Activated CD8-positive, alpha-beta memory T cell treated with anti-CD3 and anti-CD28 coated beads, Interleukin-2, amount 10 ng/mL, durations not matched to agents 7 days and 5 days (primary cell): Measurements from ENCODE around the gene AHSG. TPM values are rescaled to one million over a fixed set of nuclear protein-coding genes. Genes with fewer than 3 reads are reported as not detected.
"Not testable (repeated sequence)": the region's sequence is repeated elsewhere in the genome, so short reads cannot be mapped to it uniquely, and the experiment has no call there.

Experiments used
- ATAC-seq: fragments of 150-1000 bp; cut with Tn5 transposase; one replicate; pipeline ENCODE4 v1.10.0; 2021; ENCODE audit warnings: moderate library complexity
- CTCF ChIA-PET: fragments of 350-600 bp; sonication (Branson Sonifier 250); formaldehyde crosslinking; loops from one replicate; lab custom pipeline; 2021; ENCODE audit warnings: antibody characterized with exemption; lab: Charles Lee
- DNase-seq: peaks from one replicate; pipeline ENCODE4 v3.0.0-alpha.2; 2020
- H3K27ac Mint-ChIP-seq: one replicate; pipeline ENCODE4 v1.8.0; 2021; ENCODE audit warnings: mild to moderate bottlenecking, mixed read lengths
- H3K27me3 Mint-ChIP-seq: one replicate; pipeline ENCODE4 v1.8.0; 2021; ENCODE audit warnings: mixed read lengths
- H3K36me3 Mint-ChIP-seq: one replicate; pipeline ENCODE4 v1.8.0; 2021; ENCODE audit warnings: mild to moderate bottlenecking, mixed read lengths
- H3K4me1 Mint-ChIP-seq: one replicate; pipeline ENCODE4 v1.8.0; 2021; ENCODE audit warnings: mixed read lengths
- H3K4me3 Mint-ChIP-seq: one replicate; pipeline ENCODE4 v1.8.0; 2021; ENCODE audit warnings: mild to moderate bottlenecking, moderate library complexity, mixed read lengths
- H3K9me3 Mint-ChIP-seq: one replicate; pipeline ENCODE4 v1.8.0; 2022; ENCODE audit warnings: low read depth, mixed read lengths
- total RNA-seq, 2 experiments: library from RNA; stranded (reverse); gene quantifications; one replicate each; pipeline ENCODE4 v1.2.3, GENCODE V29; 2021

Gene AHSG
- total RNA-seq, 2 experiments from 2014 or later: not detected

- no peak overlapping the region for H3K4me3 Mint-ChIP-seq
- H3K9me3 Mint-ChIP-seq: no peaks in the 10 kb centered on the region
- ATAC-seq (no peak), DNase-seq (no peak)
- CTCF ChIA-PET: interaction anchor here (3.6 kb wide), 1 partner anchor 10 kb away, joined by 31 read pairs; no protein-coding TSS in a partner anchor
- no peaks in the 10 kb centered on the region for H3K36me3 Mint-ChIP-seq
- H3K4me1 Mint-ChIP-seq: no peaks in the 10 kb centered on the region
- H3K27me3 Mint-ChIP-seq: peaks cover 29% of the 10 kb centered on the region
- no peak overlapping the region for H3K27ac Mint-ChIP-seq
These were observed 13.5 kb downstream of the AHSG start for GRCh38 chr3:186626254-186626847.

GRCh38 chr3:186627852-186628414 lies 15.1 kb downstream of the AHSG start:
- Mint-ChIP-seq H3K27ac (no peak overlapping the region), H3K4me1 (no peaks in the 10 kb centered on the region), H3K36me3 (no peaks in the 10 kb centered on the region), H3K27me3 (peaks cover 20% of the 10 kb centered on the region), H3K9me3 (no peaks in the 10 kb centered on the region), H3K4me3 (no peak overlapping the region)
- ATAC-seq (no peak), DNase-seq (no peak)
- CTCF ChIA-PET: no interaction called here

GRCh38 chr3:186628756-186629155 lies 15.9 kb downstream of the AHSG start:
- no peak overlapping the region for H3K4me3 Mint-ChIP-seq
- H3K27me3 Mint-ChIP-seq: peaks cover 15% of the 10 kb centered on the region
- H3K9me3 Mint-ChIP-seq: no peaks in the 10 kb centered on the region
- no peak for ATAC-seq
- CTCF ChIA-PET: interaction anchor here (2.9 kb wide), 1 partner anchor 11 kb away, joined by 9 read pairs; no protein-coding TSS in a partner anchor
- DNase-seq: no peak
- no peaks in the 10 kb centered on the region for H3K4me1 Mint-ChIP-seq
- no peak overlapping the region for H3K27ac Mint-ChIP-seq
- no peaks in the 10 kb centered on the region for H3K36me3 Mint-ChIP-seq

GRCh38 chr3:186630950-186631641 lies 18.2 kb downstream of the AHSG start:
- H3K27ac Mint-ChIP-seq: no peak overlapping the region

GRCh38 chr3:186633481-186633880 lies 20.6 kb downstream of the AHSG start:
- Mint-ChIP-seq H3K9me3 (no peaks in the 10 kb centered on the region), H3K4me3 (no peak overlapping the region), H3K4me1 (no peaks in the 10 kb centered on the region), H3K27me3 (peaks cover 17% of the 10 kb centered on the region), H3K27ac (no peak overlapping the region), H3K36me3 (no peaks in the 10 kb centered on the region)
- CTCF ChIA-PET: interaction anchor here (3.4 kb wide), 1 partner anchor 16 kb away, joined by 15 read pairs; no protein-coding TSS in a partner anchor
- ATAC-seq (no peak), DNase-seq (no peak)

More at GRCh38 chr3:186630950-186631641, 18.2 kb downstream of the AHSG start:
- Mint-ChIP-seq H3K36me3 (no peaks in the 10 kb centered on the region), H3K4me3 (no peak overlapping the region), H3K27me3 (peaks cover 21% of the 10 kb centered on the region), H3K9me3 (no peaks in the 10 kb centered on the region), H3K4me1 (no peaks in the 10 kb centered on the region)
- no peak for ATAC-seq
- CTCF ChIA-PET: interaction anchor here (2.9 kb wide), 1 partner anchor 14 kb away, joined by 9 read pairs; no protein-coding TSS in a partner anchor
- DNase-seq: no peak

- H3K9me3 Mint-ChIP-seq, DNase-seq, H3K36me3 Mint-ChIP-seq, H3K4me1 Mint-ChIP-seq, H3K4me3 Mint-ChIP-seq, ATAC-seq, H3K27ac Mint-ChIP-seq: not testable (repeated sequence)
- H3K27me3 Mint-ChIP-seq: peaks cover 22% of the 10 kb centered on the region
- CTCF ChIA-PET: interaction anchor here (3.4 kb wide), 1 partner anchor 17 kb away, joined by 15 read pairs; no protein-coding TSS in a partner anchor
These were observed 21.3 kb downstream of the AHSG start for GRCh38 chr3:186634207-186634606.

- H3K4me3 Mint-ChIP-seq: no peak overlapping the region
- CTCF ChIA-PET: interaction anchor here (1.0 kb wide), 1 partner anchor 19 kb away, joined by 3 read pairs; no protein-coding TSS in a partner anchor
- no peaks in the 10 kb centered on the region for H3K36me3 Mint-ChIP-seq
- H3K27ac Mint-ChIP-seq: no peak overlapping the region
- no peaks in the 10 kb centered on the region for H3K9me3 Mint-ChIP-seq
- DNase-seq: no peak
- no peaks in the 10 kb centered on the region for H3K4me1 Mint-ChIP-seq
- no peak for ATAC-seq
- H3K27me3 Mint-ChIP-seq: peaks cover 19% of the 10 kb centered on the region
These were observed 22.7 kb downstream of the AHSG start for GRCh38 chr3:186635532-186635931.

- ATAC-seq: no peak
- H3K4me3 Mint-ChIP-seq: no peak overlapping the region
- H3K4me1 Mint-ChIP-seq: no peaks in the 10 kb centered on the region
- CTCF ChIA-PET: interaction anchor here (1.0 kb wide), 1 partner anchor 20 kb away, joined by 3 read pairs; no protein-coding TSS in a partner anchor
- no peaks in the 10 kb centered on the region for H3K9me3 Mint-ChIP-seq
- no peak for DNase-seq
- no peaks in the 10 kb centered on the region for H3K36me3 Mint-ChIP-seq
- no peak overlapping the region for H3K27ac Mint-ChIP-seq
- H3K27me3 Mint-ChIP-seq: peaks cover 16% of the 10 kb centered on the region
These were observed 23.7 kb downstream of the AHSG start for GRCh38 chr3:186636536-186636935.

GRCh38 chr3:186637686-186638085 lies 24.8 kb downstream of the AHSG start:
- H3K9me3 Mint-ChIP-seq: no peaks in the 10 kb centered on the region
- H3K36me3 Mint-ChIP-seq: no peaks in the 10 kb centered on the region
- DNase-seq (no peak), ATAC-seq (no peak)
- H3K27ac Mint-ChIP-seq: no peak overlapping the region
- CTCF ChIA-PET: no interaction called here
- H3K27me3 Mint-ChIP-seq: peaks cover 17% of the 10 kb centered on the region
- H3K4me3 Mint-ChIP-seq: no peak overlapping the region
- H3K4me1 Mint-ChIP-seq: peaks cover 6% of the 10 kb centered on the region

- ATAC-seq: no peak
- Mint-ChIP-seq H3K4me1 (peaks cover 12% of the 10 kb centered on the region), H3K9me3 (no peaks in the 10 kb centered on the region), H3K4me3 (no peak overlapping the region), H3K27ac (no peak overlapping the region), H3K36me3 (no peaks in the 10 kb centered on the region), H3K27me3 (peaks cover 23% of the 10 kb centered on the region)
- CTCF ChIA-PET: no interaction called here
- DNase-seq: no peak
These were observed 25.4 kb downstream of the AHSG start for GRCh38 chr3:186638259-186638658.

- no peak for ATAC-seq
- CTCF ChIA-PET: interaction anchor here (1.3 kb wide), 1 partner anchor 23 kb away, joined by 4 read pairs; no protein-coding TSS in a partner anchor
- H3K4me1 Mint-ChIP-seq: peaks cover 21% of the 10 kb centered on the region
These were observed 27.1 kb downstream of the AHSG start, which contains the start of gene FETUB for GRCh38 chr3:186639778-186640472. FETUB (plus strand) TSS chr3:186640399; CDS start chr3:186640461, 62 bp downstream.

GRCh38 chr3:186640473-186640818 lies 27.6 kb downstream of the AHSG start:
- no peaks in the 10 kb centered on the region for H3K36me3 Mint-ChIP-seq
- DNase-seq: no peak

More at GRCh38 chr3:186639778-186640472, 27.1 kb downstream of the AHSG start, which contains the start of gene FETUB:
- Mint-ChIP-seq H3K27me3 (peaks cover 23% of the 10 kb centered on the region), H3K9me3 (no peaks in the 10 kb centered on the region), H3K36me3 (no peaks in the 10 kb centered on the region), H3K4me3 (no peak within 1 kb of the TSS), H3K27ac (no peak within 1 kb of the TSS)
- DNase-seq: no peak

GRCh38 chr3:186640929-186641328 lies 28.1 kb downstream of the AHSG start:
- peaks cover 24% of the 10 kb centered on the region for H3K27me3 Mint-ChIP-seq
- DNase-seq: no peak
- CTCF ChIA-PET: interaction anchor here (1.3 to 1.4 kb wide), 2 partner anchors 24 to 26 kb away, joined by 4 to 5 read pairs; no protein-coding TSS in a partner anchor
- H3K27ac Mint-ChIP-seq: no peak overlapping the region
- H3K4me1 Mint-ChIP-seq: peaks cover 21% of the 10 kb centered on the region
- no peak overlapping the region for H3K4me3 Mint-ChIP-seq
- H3K9me3 Mint-ChIP-seq: no peaks in the 10 kb centered on the region
- no peak for ATAC-seq
- H3K36me3 Mint-ChIP-seq: no peaks in the 10 kb centered on the region

More at GRCh38 chr3:186640473-186640818, 27.6 kb downstream of the AHSG start:
- no peak overlapping the region for H3K27ac Mint-ChIP-seq
- peaks cover 22% of the 10 kb centered on the region for H3K27me3 Mint-ChIP-seq
- CTCF ChIA-PET: interaction anchor here (1.3 to 1.4 kb wide), 2 partner anchors 23 to 25 kb away, joined by 4 to 5 read pairs; no protein-coding TSS in a partner anchor
- H3K4me3 Mint-ChIP-seq: no peak overlapping the region
- no peaks in the 10 kb centered on the region for H3K9me3 Mint-ChIP-seq
- H3K4me1 Mint-ChIP-seq: peaks cover 21% of the 10 kb centered on the region
- ATAC-seq: no peak
